Natural killer cell (primary cell): Measurements from ENCODE around the gene DHTKD1. TPM values are rescaled to one million over a fixed set of nuclear protein-coding genes. Genes with fewer than 3 reads are reported as not detected.

Experiments
- ATAC-seq, 3 donors: fragments of 150-1000 bp in 2 of 3; fragments of 200-7000 bp in 1 of 3; cut with Tn5 transposase; 1 replicate in 1 of 3; 2 replicates in 2 of 3; pipeline ENCODE4 v1.10.0; 2021; ENCODE audit warnings: mild to moderate bottlenecking in 2 of 3, moderate library complexity in 2 of 3
- DNase-seq, 2 donors: peaks; one replicate each; pipeline versions ENCODE4 v3.0.0 to v3.0.0-alpha.2; 2013 to 2021; ENCODE audit warnings: mixed read lengths in 1 of 2
- H3K27ac ChIP-seq: one replicate; pipeline ENCODE4 v1.5.1; 2013; ENCODE audit warnings: mild to moderate bottlenecking, low read length
- H3K27me3 ChIP-seq: one replicate; pipeline ENCODE4 v1.6.1; 2013; ENCODE audit warnings: low read length; ENCODE audit not compliant: control insufficient read depth, insufficient read depth
- H3K36me3 ChIP-seq: one replicate; pipeline ENCODE4 v1.6.1; 2013; ENCODE audit warnings: low read length; ENCODE audit not compliant: control insufficient read depth, insufficient read depth
- H3K4me1 ChIP-seq: one replicate; pipeline ENCODE4 v1.6.1; 2013; ENCODE audit warnings: low read length; ENCODE audit not compliant: control insufficient read depth, insufficient read depth
- H3K4me3 ChIP-seq: one replicate; pipeline ENCODE4 v1.5.1; 2013; ENCODE audit warnings: low read length
- H3K9me3 ChIP-seq: one replicate; pipeline ENCODE4 v1.6.1; 2013; ENCODE audit warnings: low read length; ENCODE audit not compliant: control insufficient read depth, insufficient read depth
- H3K27ac Mint-ChIP-seq, 2 donors: one replicate each; pipeline ENCODE4 v1.8.0; 2022; ENCODE audit warnings: mild to moderate bottlenecking in 2 of 2, mixed read lengths in 2 of 2, moderate library complexity in 1 of 2
- H3K27me3 Mint-ChIP-seq, 2 donors: one replicate each; pipeline ENCODE4 v1.8.0; 2022; ENCODE audit warnings: low read depth in 2 of 2, mixed read lengths in 2 of 2
- H3K36me3 Mint-ChIP-seq: one replicate; pipeline ENCODE4 v1.8.0; 2022; ENCODE audit warnings: mixed read lengths
- H3K4me1 Mint-ChIP-seq, 2 donors: one replicate each; pipeline ENCODE4 v1.8.0; 2022; ENCODE audit warnings: mixed read lengths in 2 of 2
- H3K4me3 Mint-ChIP-seq: one replicate; pipeline ENCODE4 v1.8.0; 2022; ENCODE audit warnings: mild to moderate bottlenecking, moderate library complexity, mixed read lengths
- H3K9me3 Mint-ChIP-seq, 2 donors: one replicate each; pipeline ENCODE4 v1.8.0; 2022; ENCODE audit warnings: mixed read lengths in 2 of 2
- CTCF ChIP-seq: fragments of 200-600 bp; IDR thresholded peaks from one replicate; pipeline ENCODE4 v1.8.0; 2022; ENCODE audit warnings: antibody characterized with exemption
- WGBS: methylation state at CpG from one replicate; pipeline ENCODE4 v1.1.7; 2013; ENCODE audit warnings: missing lambda C conversion rate; ENCODE audit not compliant: insufficient coverage; 5-methylcytosine and 5-hydroxymethylcytosine counted together
- intact Hi-C: fragments of 100-400 bp; cut with micrococcal nuclease; formaldehyde crosslinking; loops from one replicate; pipeline ENCODE4 v1.14.2; 2022
- total RNA-seq, 4 donors: library from RNA; stranded (reverse); fragments of 120-200 nt in 1 of 4; gene quantifications; one replicate each; pipeline versions ENCODE4 v1.2.3 to v1.2.4, GENCODE V29; 2013 to 2022

Gene DHTKD1
- total RNA-seq, result 10 to 100 TPM; 14.4 to 17.3 (median 14.8) TPM
- 30.8 TPM for total RNA-seq (2013)

- no peaks in the 10 kb centered on the region for H3K9me3 ChIP-seq
- peak within 1 kb of the TSS; percentile 83 for H3K4me3 ChIP-seq
- peak within 1 kb of the TSS; percentile 90 for H3K4me3 Mint-ChIP-seq
- intact Hi-C loops, result loop anchor here (1.0 kb wide), 2 partner anchors 25 to 61 kb away; partner anchors contain the start of gene SEC61A2
- WGBS, result 3% methylated on average over 66 of the region's 66 CpGs
- no peaks in the 10 kb centered on the region for H3K27me3 ChIP-seq
- H3K27ac ChIP-seq, result peak within 1 kb of the TSS; percentile 69
- no peaks in the 10 kb centered on the region for H3K9me3 Mint-ChIP-seq
- ATAC-seq (peak; percentile 97 to 100 (median 97)), DNase-seq (peak; percentile 98 to 99)
- no peaks in the 10 kb centered on the region for H3K36me3 ChIP-seq
- H3K27ac Mint-ChIP-seq, result peak within 1 kb of the TSS; percentile 81 to 85
- H3K36me3 Mint-ChIP-seq, result no peaks in the 10 kb centered on the region
- TF ChIP-seq CTCF, result no peak
- H3K27me3 Mint-ChIP-seq, result no peaks in the 10 kb centered on the region
- H3K4me1 Mint-ChIP-seq, result peaks cover 12 to 16% of the 10 kb centered on the region in 2 donors
- H3K4me1 ChIP-seq, result peaks cover 14% of the 10 kb centered on the region
These were observed at the start of gene DHTKD1 for GRCh38 chr10:12068449-12069269. Gene DHTKD1, plus strand, starts transcription at chr10:12068954. Its CDS starts 80 bp downstream, at chr10:12069034.

- Histone ChIP-seq H3K9me3 (no peaks in the 10 kb centered on the region), H3K4me3 (no peak overlapping the region), H3K36me3 (peaks cover 2% of the 10 kb centered on the region), H3K4me1 (peaks cover 10% of the 10 kb centered on the region), H3K27ac (no peak overlapping the region), H3K27me3 (no peaks in the 10 kb centered on the region)
- peaks cover 22 to 30% of the 10 kb centered on the region in 2 donors for H3K4me1 Mint-ChIP-seq
- ATAC-seq, result no peak
- intact Hi-C loops, result no loop called here
- TF ChIP-seq CTCF, result no peak
- no peaks in the 10 kb centered on the region for H3K9me3 Mint-ChIP-seq
- WGBS, result 88% methylated on average over 8 of the region's 9 CpGs
- H3K27me3 Mint-ChIP-seq, result no peaks in the 10 kb centered on the region
- no peaks in the 10 kb centered on the region for H3K36me3 Mint-ChIP-seq
- no peak overlapping the region for H3K4me3 Mint-ChIP-seq
- DNase-seq, result no peak
- H3K27ac Mint-ChIP-seq, result no peak overlapping the region
These were observed 49.3 kb upstream of the DHTKD1 start for GRCh38 chr10:12019283-12019971.

GRCh38 chr10:12020574-12020973 lies 48.2 kb upstream of the DHTKD1 start:
- H3K27me3 Mint-ChIP-seq, result no peaks in the 10 kb centered on the region
- peak overlapping the region; percentile 22 to 25 for H3K27ac Mint-ChIP-seq
- intact Hi-C loops, result no loop called here
- Histone ChIP-seq H3K36me3 (peaks cover 7% of the 10 kb centered on the region), H3K9me3 (no peaks in the 10 kb centered on the region), H3K4me1 (peaks cover 10% of the 10 kb centered on the region), H3K4me3 (no peak overlapping the region), H3K27me3 (no peaks in the 10 kb centered on the region), H3K27ac (no peak overlapping the region)
- DNase-seq, result no peak
- WGBS, result 100% methylated on average over 1 of the region's 2 CpGs
- no peak overlapping the region for H3K4me3 Mint-ChIP-seq
- ATAC-seq, result no peak
- no peak for TF ChIP-seq CTCF
- H3K9me3 Mint-ChIP-seq, result no peaks in the 10 kb centered on the region
- H3K36me3 Mint-ChIP-seq, result no peaks in the 10 kb centered on the region
- H3K4me1 Mint-ChIP-seq, result peaks cover 19 to 26% of the 10 kb centered on the region in 2 donors
